Osteocyte (in vitro differentiated cells): ENCODE measurements around the gene ZNF727. TPM values are rescaled to one million over a fixed set of nuclear protein-coding genes. Genes with fewer than 3 reads are reported as not detected.
"Not testable (repeated sequence)": the region's sequence is repeated elsewhere in the genome, so short reads cannot be mapped to it uniquely, and the experiment has no call there.

Source experiments
- DNase-seq: peaks from one replicate; pipeline ENCODE4 v3.0.0; 2021; ENCODE audit warnings: mixed read lengths; ENCODE audit not compliant: unreplicated experiment; ENCODE audit errors: extremely low spot score
- H3K27ac Mint-ChIP-seq: one replicate; pipeline ENCODE4 v1.8.0; 2021; ENCODE audit warnings: mild to moderate bottlenecking, mixed read lengths; ENCODE audit not compliant: unreplicated experiment
- H3K27me3 Mint-ChIP-seq: one replicate; pipeline ENCODE4 v1.8.0; 2021; ENCODE audit warnings: mixed read lengths; ENCODE audit not compliant: unreplicated experiment
- H3K36me3 Mint-ChIP-seq: one replicate; pipeline ENCODE4 v1.8.0; 2021; ENCODE audit warnings: mixed read lengths; ENCODE audit not compliant: unreplicated experiment
- H3K4me1 Mint-ChIP-seq: one replicate; pipeline ENCODE4 v1.8.0; 2021; ENCODE audit warnings: mixed read lengths; ENCODE audit not compliant: unreplicated experiment
- H3K4me3 Mint-ChIP-seq: one replicate; pipeline ENCODE4 v1.8.0; 2021; ENCODE audit warnings: mild to moderate bottlenecking, moderate library complexity, mixed read lengths; ENCODE audit not compliant: unreplicated experiment
- H3K9me3 Mint-ChIP-seq: one replicate; pipeline ENCODE4 v1.8.0; 2021; ENCODE audit warnings: mixed read lengths; ENCODE audit not compliant: unreplicated experiment
- CTCF ChIP-seq: fragments of 200-600 bp; sonication (generic); IDR thresholded peaks from 2 replicates; pipeline ENCODE4 v1.5.0; 2021; ENCODE audit warnings: antibody characterized with exemption, mild to moderate bottlenecking, moderate library complexity
- total RNA-seq: library from RNA; stranded (reverse); gene quantifications from 2 replicates; pipeline ENCODE4 v1.2.1, GENCODE V29; 2021

Gene ZNF727
- total RNA-seq, 1 donor from 2014 or later = not detected

GRCh38 chr7:64046041-64046389, 781 bp downstream of the ZNF727 start:
- peaks cover 46% of the 10 kb centered on the region for H3K9me3 Mint-ChIP-seq
- H3K27me3 Mint-ChIP-seq = no peaks in the 10 kb centered on the region
- no peaks in the 10 kb centered on the region for H3K36me3 Mint-ChIP-seq
- H3K4me3 Mint-ChIP-seq = no peak overlapping the region
- H3K27ac Mint-ChIP-seq = no peak overlapping the region
- no peak for TF ChIP-seq CTCF
- H3K4me1 Mint-ChIP-seq = no peaks in the 10 kb centered on the region
- no peak for DNase-seq

- H3K9me3 Mint-ChIP-seq = peaks cover 57% of the 10 kb centered on the region
- H3K27ac Mint-ChIP-seq, DNase-seq, H3K4me3 Mint-ChIP-seq, H3K27me3 Mint-ChIP-seq, H3K4me1 Mint-ChIP-seq, H3K36me3 Mint-ChIP-seq: not testable (repeated sequence)
Observed at GRCh38 chr7:64077837-64078698, 32.8 kb downstream of the ZNF727 start.

GRCh38 chr7:64078699-64078994, 33.4 kb downstream of the ZNF727 start:
- no peak for DNase-seq
- TF ChIP-seq CTCF = no peak
- peaks cover 2% of the 10 kb centered on the region for H3K36me3 Mint-ChIP-seq
- peaks cover 52% of the 10 kb centered on the region for H3K9me3 Mint-ChIP-seq
- H3K4me3 Mint-ChIP-seq = no peak overlapping the region
- H3K27me3 Mint-ChIP-seq = no peaks in the 10 kb centered on the region
- no peaks in the 10 kb centered on the region for H3K4me1 Mint-ChIP-seq
- H3K27ac Mint-ChIP-seq = no peak overlapping the region

- H3K4me3 Mint-ChIP-seq = no peak overlapping the region
- no peaks in the 10 kb centered on the region for H3K36me3 Mint-ChIP-seq
- H3K9me3 Mint-ChIP-seq = peaks cover 27% of the 10 kb centered on the region
- no peak for TF ChIP-seq CTCF
- no peak overlapping the region for H3K27ac Mint-ChIP-seq
- H3K4me1 Mint-ChIP-seq = no peaks in the 10 kb centered on the region
- peak; percentile 72 for DNase-seq
- H3K27me3 Mint-ChIP-seq = no peaks in the 10 kb centered on the region
Observed at GRCh38 chr7:64087501-64087900, 42.3 kb downstream of the ZNF727 start.

- H3K36me3 Mint-ChIP-seq = not testable (repeated sequence)
Observed at GRCh38 chr7:64088863-64089262, 43.6 kb downstream of the ZNF727 start.

More at GRCh38 chr7:64088863-64089262, 43.6 kb downstream of the ZNF727 start:
- H3K4me3 Mint-ChIP-seq, H3K27me3 Mint-ChIP-seq, H3K27ac Mint-ChIP-seq, H3K4me1 Mint-ChIP-seq: not testable (repeated sequence)
- DNase-seq = peak; percentile 68
- H3K9me3 Mint-ChIP-seq = peaks cover 26% of the 10 kb centered on the region

Other genes starting within 250 kb of the ZNF727 start
- gene ZNF722, start 46.6 kb upstream of the ZNF727 start, total RNA-seq = not detected in 2 replicates
- not detected in 2 replicates for gene ZNF735, start 161.8 kb downstream of the ZNF727 start, total RNA-seq
- not detected in 2 replicates for gene ZNF679, start 183.0 kb downstream of the ZNF727 start, total RNA-seq